GM18519 (cell line): ENCODE results near the gene GOLGA8M.
A peak's percentile ranks its signal among the peaks of the same experiment; 100 is the strongest.
"Not testable (repeated sequence)": the region's sequence is repeated elsewhere in the genome, so short reads cannot be mapped to it uniquely, and the experiment has no call there.

Experiments
- ATAC-seq: cut with Tn5 transposase; IDR thresholded peaks from one replicate; pipeline ENCODE4 v1.9.1; 2021; ENCODE audit warnings: mild to moderate bottlenecking, moderate library complexity; ENCODE audit not compliant: unreplicated experiment, low FRiP score

GOLGA8M gene

GRCh38 chr15:28712270-28712669, at the start of gene GOLGA8M:
TSS of gene GOLGA8M (minus strand) at chr15:28712421. CDS start at chr15:28712323, 98 bp downstream.
- not testable (repeated sequence) for ATAC-seq

- not testable (repeated sequence) for ATAC-seq
Measured at GRCh38 chr15:28742890-28743289, 30.7 kb upstream of the GOLGA8M start.

- ATAC-seq = peak; percentile 40
Measured at GRCh38 chr15:28738590-28739292, 26.5 kb upstream of the GOLGA8M start.

DNA sequence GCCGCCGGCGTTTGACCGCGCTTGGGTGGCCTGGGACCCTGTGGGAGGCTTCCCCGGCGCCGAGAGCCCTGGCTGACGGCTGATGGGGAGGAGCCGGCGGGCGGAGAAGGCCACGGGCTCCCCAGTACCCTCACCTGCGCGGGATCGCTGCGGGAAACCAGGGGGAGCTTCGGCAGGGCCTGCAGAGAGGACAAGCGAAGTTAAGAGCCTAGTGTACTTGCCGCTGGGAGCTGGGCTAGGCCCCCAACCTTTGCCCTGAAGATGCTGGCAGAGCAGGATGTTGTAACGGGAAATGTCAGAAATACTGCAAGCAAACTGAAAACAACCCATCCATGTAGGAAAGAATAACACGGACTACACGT, 26.0 kb upstream of the GOLGA8M start:
- not testable (repeated sequence) for ATAC-seq

DNA sequence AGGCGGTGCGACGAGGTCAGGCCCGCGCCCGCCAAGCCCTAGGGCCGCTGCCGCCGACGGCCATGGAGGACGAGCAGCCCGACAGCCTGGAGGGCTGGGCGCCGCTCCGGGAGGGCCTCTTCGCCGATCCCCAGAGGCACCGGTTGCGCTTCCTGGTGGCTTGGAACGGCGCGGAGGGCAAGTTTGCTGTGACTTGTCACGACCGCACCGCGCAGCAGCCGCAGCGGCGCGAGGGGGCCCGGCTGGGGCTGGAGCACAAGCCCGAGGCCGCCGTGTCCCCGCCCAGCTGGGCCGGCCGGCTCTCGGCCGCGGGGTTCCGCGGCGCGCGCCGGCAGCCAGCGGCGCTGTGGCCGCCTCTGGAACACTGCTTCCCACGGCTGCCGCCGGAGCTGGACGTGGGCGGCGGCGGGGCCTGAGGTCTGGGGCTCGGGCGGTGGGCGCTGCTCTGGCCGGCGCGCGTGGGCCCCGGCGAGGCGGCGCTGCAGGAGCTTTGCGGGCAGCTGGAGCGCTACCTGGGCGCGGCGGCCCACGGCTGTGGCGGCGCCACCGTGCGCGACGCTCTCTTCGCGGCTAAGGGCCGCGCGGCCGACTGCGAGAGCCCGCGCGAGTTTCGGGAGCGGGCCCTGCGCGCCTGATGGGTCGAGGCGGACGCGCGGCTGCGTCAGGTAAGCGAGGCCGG, 25.4 kb upstream of the GOLGA8M start:
- peak; percentile 49 for ATAC-seq

- not testable (repeated sequence) for ATAC-seq
Measured at GRCh38 chr15:28728061-28728460, 15.8 kb upstream of the GOLGA8M start.

GRCh38 chr15:28727026-28727425, 14.8 kb upstream of the GOLGA8M start:
- ATAC-seq = not testable (repeated sequence)

DNA sequence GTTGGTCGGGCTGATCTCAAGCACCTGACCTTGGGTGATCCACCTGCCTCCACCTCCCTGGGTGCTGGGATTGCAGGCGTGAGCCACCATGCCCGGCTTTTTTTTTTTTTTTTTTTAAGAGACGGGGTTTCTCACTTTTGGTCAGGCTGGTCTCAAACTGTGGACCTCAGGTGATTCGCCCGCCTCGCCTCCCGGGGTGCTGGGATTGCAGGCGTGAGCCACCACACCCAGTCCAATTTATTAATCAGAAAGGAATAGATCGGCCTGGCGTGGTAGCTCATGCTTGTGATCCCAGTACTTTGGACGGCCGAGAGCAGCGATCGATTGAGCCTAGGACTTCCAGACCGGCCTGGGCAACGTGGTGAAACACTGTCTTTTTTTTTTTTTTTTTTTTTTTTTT, 13.9 kb upstream of the GOLGA8M start:
- ATAC-seq = no peak

GRCh38 chr15:28725556-28725955, 13.3 kb upstream of the GOLGA8M start:
- no peak for ATAC-seq

DNA sequence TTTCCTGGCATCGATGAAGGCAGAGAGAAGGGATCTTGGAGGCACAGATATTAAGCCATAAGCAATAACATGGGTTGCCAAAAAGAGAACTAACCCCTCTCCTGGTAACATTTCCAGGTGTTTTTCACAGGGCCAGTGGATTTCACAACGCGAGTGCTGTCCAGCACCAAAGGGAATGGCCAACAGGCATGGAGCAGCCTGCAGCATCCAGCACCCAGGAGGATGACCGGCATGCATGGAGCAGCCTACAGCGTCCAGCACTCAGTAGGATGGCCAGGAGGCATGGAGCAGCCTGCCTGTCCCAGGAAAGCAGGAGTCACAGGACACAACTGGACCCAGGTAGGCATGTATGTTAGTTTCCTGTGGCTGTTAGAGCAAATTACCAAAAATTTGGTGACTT, 11.8 kb upstream of the GOLGA8M start:
- ATAC-seq = not testable (repeated sequence)

GRCh38 chr15:28719626-28720025, 7.4 kb upstream of the GOLGA8M start:
- ATAC-seq = not testable (repeated sequence)

DNA sequence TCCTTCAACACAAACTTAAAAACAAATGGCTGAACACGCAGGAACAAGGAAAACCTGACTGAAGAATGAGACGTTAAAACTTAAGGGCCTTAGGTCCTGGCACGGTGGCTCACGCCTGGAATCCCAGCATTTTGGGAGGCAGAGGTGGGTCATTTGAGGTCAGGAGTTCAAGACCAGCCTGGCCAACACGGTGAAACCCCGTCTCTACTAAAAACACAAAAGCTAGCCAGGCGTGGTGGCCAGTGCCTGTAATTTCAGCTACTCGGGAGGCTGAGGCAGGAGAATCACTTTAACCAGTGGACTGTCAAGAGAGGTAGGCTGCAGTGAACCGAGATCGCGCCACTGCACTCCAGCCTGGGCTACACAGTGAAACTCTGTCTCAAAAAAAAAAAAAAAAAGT, 6.4 kb upstream of the GOLGA8M start:
- ATAC-seq = not testable (repeated sequence)

- ATAC-seq = not testable (repeated sequence)
Measured at GRCh38 chr15:28714176-28714575, 2.0 kb upstream of the GOLGA8M start.

GRCh38 chr15:28703927-28704326, 8.3 kb downstream of the GOLGA8M start:
- ATAC-seq = not testable (repeated sequence)

DNA sequence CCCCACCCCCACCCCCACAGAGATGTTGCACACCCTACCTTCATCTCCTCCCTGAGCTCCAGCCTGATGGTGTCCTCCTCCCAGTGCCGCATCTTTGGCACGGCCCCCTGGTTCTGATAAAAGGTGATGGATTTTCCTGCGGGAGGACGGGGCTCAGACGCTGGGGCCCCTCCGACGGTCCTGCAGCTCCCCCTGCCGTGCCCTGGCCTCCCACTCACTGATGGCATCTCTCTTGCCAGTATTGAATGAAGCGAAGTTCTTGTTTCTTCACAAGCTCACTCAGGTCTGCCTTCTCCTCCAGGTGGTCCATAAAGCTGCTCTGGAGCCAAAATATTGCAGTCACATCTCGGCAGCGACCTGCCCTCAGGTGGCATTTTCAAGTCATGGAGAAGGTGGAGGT, 9.8 kb downstream of the GOLGA8M start:
- not testable (repeated sequence) for ATAC-seq

GRCh38 chr15:28694006-28694751, 18.0 kb downstream of the GOLGA8M start:
- not testable (repeated sequence) for ATAC-seq

GRCh38 chr15:28693021-28693420, 19.2 kb downstream of the GOLGA8M start:
- ATAC-seq = not testable (repeated sequence)

DNA sequence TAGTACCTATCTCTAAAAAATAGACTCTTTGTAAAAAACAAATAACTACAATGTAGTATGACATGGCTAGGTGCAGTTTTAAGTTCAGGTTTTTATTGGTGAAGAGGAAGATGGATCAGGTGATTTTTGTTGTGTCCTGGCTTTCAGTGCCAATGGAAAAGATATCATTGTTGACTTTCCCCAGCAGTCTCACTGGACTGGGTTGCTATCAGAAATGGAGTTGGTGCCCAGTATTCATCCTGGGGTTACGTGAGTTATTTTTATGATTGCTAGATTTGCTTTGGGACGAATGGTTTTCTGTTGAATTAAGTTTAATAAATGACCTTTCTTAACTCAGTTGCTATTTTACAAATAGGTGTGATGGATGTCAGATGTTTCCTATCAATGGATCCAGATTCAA, 38.7 kb downstream of the GOLGA8M start:
- ATAC-seq = not testable (repeated sequence)

DNA sequence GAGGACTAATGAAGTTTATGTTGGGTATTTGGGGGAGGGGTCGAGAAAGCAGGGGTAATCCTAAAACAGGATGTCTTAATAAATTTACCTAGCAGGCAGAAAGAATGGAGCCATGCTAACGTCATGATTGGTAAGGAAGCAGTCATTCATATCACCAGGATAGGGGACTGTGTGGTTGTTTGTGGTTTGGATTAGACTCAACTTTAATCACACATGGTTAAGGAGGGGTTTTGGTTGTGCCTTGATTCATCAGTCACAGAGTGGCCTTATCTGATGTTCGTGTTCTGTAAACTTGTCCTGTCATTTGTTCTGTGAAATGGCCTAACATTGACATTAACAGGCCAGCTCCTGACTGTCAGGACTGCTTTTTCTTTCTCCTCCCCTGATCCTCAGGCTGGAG, 40.1 kb downstream of the GOLGA8M start:
- not testable (repeated sequence) for ATAC-seq

GRCh38 chr15:28666402-28666801, 45.8 kb downstream of the GOLGA8M start:
- not testable (repeated sequence) for ATAC-seq

- not testable (repeated sequence) for ATAC-seq
Measured at GRCh38 chr15:28664575-28664974, 47.6 kb downstream of the GOLGA8M start.
